ENCODE measurements around the gene IL1R1.
A peak's percentile ranks its signal among the peaks of the same experiment; 100 is the strongest.

Gene IL1R1

DNA sequence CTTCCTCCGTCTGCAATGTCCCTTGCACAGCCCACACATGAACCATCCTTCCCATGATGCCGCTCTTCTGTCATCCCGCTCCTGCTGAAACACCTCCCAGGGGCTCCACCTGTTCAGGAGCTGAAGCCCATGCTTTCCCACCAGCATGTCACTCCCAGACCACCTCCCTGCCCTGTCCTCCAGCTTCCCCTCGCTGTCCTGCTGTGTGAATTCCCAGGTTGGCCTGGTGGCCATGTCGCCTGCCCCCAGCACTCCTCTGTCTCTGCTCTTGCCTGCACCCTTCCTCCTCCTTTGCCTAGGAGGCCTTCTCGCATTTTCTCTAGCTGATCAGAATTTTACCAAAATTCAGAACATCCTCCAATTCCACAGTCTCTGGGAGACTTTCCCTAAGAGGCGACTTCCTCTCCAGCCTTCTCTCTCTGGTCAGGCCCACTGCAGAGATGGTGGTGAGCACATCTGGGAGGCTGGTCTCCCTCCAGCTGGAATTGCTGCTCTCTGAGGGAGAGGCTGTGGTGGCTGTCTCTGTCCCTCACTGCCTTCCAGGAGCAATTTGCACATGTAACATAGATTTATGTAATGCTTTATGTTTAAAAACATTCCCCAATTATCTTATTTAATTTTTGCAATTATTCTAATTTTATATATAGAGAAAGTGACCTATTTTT is 35.4 kb downstream of the IL1R1 start:
- DNase-seq, result no peak

DNA sequence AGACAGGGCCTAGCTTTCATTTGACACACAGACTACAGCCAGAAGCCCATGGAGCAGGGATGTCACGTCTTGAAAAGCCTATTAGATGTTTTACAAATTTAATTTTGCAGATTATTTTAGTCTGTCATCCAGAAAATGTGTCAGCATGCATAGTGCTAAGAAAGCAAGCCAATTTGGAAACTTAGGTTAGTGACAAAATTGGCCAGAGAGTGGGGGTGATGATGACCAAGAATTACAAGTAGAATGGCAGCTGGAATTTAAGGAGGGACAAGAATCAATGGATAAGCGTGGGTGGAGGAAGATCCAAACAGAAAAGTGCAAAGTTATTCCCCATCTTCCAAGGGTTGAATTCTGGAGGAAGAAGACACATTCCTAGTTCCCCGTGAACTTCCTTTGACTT is 36.5 kb downstream of the IL1R1 start:
- DNase-seq, result no peak

DNA sequence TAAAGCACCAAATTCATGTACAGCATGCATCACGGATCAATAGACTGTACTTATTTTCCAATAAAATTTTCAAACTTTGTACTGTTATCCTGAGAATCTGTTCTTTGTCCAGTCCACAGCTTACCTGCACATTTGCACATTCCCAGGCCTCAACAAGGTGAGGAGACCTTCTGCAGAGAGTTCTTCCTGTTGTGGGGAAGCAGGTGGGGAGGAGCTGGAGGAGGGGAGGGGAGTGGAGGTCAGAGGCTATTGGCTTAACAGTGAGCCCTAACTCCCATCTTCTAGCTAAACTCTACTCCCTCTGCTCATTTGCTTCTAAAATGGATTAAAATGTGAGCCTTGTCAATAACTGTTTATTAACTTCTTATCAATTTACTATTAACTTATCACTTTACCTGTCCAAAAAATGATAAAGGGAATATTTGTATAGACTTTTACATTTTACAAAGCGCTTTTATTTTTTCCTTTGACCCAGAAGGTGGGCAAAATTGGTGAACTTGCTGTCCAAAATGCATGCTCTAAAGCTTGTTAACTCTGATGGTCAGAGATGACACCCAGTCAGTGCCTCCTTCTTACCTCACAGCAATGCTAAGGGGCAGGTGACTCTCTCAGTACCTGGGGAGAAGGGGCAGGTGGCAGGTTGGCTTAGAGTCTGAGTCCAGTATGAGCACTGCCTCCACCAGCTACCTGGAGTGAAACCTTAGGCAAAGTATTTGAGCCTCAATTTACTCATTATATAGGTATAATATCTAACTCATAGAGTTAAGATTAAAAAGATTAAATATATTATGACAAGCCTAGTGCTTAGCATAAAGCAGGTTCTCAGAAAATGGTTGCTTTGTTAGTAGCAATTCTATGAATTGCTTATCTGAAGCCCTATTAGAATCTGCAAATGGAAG is 37.5 kb downstream of the IL1R1 start:
- DNase-seq, result no peak

DNA sequence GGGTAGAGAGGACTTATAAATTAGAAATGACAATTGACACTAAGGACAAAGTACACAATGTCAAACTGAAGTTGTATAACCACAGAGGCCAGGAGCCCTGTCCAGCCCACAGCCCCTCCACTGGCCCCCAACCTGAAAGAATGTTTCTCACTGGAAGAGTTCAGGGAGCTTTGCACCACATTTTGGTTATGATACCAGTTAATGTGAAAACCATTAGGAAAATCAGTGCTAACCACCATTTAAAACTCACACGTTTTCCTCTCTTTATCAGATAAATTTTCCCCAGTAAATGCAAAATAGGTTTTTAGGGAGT is 38.1 kb downstream of the IL1R1 start:
- no peak for DNase-seq

DNA sequence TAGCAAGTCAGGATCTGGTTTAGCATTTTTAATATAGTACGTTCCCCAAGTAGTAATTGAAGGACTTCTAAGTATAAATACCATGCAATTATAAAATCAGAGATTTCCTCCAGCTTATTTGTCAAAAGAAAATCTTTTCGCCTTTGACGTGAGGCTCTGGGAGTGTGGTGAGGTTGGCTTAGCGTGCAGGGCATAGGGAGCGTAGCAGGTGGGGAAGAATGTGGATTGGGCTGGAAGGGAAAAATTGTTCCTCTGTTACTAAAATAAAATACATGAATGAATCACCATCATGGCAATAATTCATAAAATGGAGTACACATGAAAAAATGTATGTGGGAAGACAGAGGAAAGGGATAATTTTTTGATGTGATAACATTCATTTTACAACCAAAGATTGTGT is 38.8 kb downstream of the IL1R1 start:
- no peak for DNase-seq

DNA sequence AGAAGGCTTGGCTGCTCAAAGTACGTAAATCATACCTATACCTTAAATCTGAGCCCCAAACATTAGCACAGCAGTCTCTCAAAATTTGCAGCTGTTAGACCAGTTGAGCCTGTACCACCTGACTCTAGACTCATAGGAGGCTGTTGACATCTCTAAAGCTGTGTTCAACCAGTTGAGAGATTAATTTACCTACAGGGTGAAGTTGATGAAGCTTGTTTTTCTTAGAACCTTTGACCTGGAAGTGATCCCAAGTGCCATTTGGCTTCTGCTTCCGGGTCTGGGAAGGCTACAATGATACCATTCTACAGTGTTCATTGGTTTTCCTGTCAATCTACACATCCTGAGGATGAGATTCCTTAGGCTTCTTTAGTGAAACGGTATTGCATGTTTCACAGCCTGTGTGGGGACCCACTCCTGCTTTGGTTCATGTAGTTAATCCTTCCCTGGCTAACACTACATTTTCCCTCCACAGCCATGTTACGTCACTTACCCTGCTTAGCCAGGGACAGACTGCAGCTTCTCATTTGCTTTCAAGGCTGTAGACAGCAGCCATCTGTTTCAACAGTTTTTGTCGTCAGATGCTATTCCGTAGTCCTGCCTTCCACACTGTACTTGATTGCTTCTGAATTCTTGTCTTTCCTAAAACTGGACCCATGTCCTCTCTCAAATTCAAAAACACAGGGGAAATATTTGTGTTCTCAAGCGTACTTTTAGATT is 39.5 kb downstream of the IL1R1 start:
- DNase-seq, result no peak

DNA sequence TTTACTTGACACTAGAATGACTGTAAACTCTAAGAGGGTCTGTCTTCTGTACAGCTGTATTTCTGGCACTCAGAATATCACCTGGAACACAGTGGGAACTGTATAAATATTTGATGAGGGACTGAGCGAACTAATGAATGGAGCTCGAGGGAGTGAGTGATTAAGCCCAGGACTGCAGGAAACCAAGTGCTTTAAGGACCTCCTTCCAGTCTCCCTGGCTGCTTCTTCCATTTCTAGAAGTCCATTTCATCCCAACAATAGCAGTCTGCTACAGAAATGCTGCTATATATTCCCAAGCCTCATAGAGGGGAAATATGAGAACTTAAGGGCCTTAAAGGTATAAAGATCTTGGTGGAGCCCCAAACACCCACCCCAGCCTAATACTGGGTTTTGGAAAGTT is 41.5 kb downstream of the IL1R1 start:
- no peak for DNase-seq

DNA sequence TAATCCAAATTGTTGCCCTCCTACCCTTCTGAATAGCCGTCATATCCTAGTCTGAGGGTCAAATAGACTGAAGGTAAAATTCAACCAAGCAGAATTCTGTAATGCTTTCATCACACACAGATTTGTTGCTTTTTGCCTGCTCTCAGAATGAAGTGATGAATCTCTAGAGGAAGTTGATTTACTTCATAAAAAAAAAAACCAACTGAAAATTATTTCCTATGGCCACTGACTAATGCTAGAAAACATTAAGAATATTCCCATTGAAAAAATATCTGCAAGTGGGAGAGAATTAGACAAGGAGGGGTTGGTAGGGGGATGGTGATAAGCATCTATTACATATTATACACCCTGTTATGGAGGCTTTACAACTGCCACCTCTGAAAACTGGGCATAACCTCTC is 42.0 kb downstream of the IL1R1 start:
- no peak for DNase-seq

DNA sequence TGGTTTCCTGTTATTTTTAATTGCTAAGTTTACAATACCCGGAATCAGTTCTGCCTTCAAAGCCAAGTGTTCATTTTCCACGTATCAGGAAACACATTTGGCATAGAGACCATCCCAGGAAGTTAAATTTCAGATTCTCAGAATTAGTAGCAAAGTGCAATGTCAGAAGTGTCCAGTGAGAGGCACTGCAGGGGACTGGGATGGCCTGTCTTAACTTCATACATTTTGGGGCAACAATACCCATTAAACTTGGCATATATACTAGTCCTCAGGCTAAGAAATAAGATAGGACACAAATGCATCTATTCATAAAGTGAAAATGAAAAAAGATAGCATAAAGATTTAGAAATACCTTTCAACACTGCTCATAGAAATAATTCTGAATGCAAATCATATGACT is 42.8 kb downstream of the IL1R1 start:
- peak; percentile 26 to 30 for DNase-seq

DNA sequence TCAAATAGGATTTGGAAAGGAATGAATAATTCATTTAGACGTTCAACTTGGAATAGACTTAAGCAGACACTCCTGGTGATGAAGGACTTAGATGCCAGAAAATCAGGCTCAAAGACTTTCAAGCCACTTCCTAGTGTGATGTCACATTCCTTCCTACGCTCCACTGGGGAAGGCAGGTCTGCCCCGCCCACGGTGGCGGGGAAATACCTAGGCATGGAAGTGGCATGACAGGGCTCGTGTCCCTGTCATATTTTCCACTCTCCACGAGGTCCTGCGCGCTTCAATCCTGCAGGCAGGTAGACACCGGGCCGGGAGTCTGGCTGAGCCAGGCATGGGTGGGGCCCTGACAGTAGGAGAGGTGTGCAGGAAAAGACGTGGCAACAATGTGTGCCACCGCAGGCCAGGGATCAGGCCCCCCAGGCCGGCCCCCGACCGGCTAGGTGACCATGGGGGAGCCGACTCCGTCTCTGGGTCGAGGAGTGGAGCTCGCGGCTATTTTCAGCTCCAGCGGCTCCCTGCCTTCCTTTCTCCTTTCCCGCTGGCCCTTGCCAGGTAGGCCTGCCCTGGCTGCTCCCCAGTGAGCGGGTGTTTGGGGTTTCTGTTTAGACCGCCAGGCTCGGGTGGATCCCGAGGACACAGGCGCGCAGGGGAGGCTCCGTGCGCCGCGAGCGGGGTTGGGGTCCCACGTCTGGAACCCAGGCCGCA is 44.4 kb downstream of the IL1R1 start, which contains the start of gene IL1RL2:
Gene IL1RL2, plus strand, starts transcription at position 233 of the 705 bp plus-strand sequence. CDS start 845 bp downstream, outside the sequence.
- peak; percentile 26 to 42 for DNase-seq

DNA sequence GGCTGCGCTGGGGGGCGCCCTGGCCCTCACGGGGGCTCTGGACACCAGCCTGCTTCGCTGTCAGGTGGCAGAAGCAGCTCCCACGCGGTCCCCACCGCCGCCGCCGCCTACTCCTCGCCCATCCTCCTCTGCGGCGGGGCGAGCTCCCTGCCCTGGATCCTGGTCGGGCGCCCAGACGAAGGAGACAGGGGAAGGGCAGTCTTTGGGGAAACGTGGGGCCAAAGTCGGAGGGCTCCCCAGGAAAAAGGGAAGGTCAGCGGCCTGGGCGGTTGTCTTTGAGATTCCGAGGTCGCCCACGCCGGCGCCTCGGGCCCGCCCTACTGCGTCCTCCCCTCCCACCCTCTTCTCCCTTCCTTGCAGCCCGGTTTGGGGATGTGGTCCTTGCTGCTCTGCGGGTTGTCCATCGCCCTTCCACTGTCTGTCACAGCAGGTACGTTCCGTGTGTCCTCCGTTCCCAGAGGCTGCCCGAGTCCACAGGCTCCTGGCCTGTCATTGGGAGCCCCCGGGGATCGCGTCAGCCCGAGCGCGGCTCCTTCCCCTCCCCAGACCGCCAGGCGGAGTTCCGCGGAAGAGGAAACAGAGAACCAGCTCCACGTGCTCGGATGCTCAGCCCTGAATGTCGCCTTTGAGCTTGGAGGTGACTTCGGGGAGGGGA is 45.1 kb downstream of the IL1R1 start:
- DNase-seq, result peak; percentile 52 to 62

DNA sequence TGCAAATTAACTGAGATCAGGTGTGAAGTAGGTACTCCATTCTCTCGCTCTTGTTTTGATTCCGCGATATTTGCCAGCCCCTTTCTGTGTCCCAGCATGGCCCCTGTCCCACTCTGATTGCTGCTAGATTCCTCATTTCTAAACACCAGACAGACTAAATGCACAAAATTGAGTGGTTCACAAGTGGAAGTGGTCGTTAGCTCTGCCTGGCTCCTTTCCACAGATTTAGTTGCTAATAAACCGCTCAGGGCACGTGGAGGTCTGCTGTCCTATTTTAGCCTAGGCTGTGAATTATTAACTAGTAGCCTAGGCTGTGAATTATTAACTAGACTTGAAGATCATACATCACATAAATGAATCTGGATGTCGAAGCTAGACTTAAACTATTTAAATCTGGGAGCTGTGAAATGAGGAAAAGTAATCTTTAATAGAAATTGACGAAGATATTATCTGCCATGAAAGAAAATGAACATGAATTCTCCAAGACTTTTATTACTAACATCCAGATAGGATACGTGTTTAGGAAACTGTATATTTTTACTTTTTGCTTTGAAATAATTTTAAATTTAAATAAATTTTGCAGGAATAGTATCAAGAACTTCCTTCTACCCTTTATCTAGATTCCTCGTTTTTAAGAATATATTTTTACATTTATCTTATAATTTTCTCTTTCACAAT is 48.0 kb downstream of the IL1R1 start:
- DNase-seq, result no peak

DNA sequence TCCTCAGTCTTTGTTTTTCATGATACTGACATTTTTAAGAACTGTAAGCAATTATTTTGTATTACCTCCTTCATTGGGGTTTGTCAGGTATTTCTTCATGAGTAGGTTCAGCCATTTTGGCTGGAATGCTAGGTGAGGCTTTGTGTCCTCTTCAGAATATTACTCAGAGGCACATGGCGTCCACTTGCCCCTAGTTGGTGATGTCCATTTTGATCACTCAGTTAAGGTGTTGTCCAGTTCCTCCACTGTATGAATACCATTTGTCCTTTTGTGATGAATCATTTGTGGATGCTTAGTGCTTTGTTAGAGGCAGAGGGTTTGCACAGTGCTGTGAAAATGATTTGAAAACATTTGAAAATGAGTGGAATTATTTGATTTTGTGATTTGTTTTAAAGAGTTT is 49.0 kb downstream of the IL1R1 start:
- DNase-seq, result no peak

DNA sequence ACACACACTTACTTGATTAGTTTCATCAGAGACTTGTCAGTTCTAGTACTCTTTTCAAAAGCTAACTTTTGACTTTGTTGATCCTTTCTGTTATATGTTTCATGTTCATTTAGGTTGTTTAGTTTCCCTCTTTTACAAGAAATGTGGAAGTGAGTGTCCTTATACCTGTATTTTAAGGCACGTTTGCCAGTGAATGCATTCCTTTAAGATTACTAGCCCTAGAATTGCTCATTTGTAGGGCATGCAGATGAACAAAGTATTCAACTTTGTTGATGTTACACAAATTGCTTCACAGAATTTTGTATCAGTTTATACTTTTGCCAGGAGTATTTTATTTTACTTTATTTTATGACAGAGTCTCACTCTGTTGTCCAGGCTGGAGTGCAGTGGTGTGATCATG is 50.5 kb downstream of the IL1R1 start:
- DNase-seq, result no peak

DNA sequence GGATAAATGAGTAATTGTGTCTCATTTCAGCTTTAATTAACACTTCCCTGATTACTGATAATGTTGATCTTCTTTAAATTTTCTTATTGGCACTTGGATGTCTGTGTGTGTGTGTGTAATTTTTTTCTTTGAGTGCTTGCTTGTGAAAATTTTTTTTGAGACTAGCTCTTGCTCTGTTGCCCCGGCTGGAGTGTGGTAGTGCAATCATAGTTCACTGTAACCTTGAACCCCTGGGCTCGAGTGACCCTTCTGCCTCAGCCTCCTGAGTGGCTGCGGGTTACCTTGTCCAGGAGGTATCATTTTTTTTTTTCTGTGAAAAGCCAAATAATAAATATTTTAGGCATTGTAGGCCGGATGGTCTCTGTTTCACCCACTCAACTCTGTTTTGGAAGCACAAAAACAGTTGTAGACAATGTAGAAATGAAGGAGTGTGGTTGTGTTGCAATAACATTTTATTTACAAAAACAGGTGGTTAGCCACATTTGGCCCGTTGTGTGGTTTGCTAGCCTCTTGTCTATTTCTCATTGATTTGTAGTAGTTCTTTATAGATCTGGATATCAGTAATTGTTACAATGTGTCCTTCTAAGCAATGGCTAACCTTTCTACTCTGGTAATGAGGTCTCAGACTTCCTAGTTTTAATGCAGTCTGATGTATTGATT is 52.2 kb downstream of the IL1R1 start:
- DNase-seq, result no peak

DNA sequence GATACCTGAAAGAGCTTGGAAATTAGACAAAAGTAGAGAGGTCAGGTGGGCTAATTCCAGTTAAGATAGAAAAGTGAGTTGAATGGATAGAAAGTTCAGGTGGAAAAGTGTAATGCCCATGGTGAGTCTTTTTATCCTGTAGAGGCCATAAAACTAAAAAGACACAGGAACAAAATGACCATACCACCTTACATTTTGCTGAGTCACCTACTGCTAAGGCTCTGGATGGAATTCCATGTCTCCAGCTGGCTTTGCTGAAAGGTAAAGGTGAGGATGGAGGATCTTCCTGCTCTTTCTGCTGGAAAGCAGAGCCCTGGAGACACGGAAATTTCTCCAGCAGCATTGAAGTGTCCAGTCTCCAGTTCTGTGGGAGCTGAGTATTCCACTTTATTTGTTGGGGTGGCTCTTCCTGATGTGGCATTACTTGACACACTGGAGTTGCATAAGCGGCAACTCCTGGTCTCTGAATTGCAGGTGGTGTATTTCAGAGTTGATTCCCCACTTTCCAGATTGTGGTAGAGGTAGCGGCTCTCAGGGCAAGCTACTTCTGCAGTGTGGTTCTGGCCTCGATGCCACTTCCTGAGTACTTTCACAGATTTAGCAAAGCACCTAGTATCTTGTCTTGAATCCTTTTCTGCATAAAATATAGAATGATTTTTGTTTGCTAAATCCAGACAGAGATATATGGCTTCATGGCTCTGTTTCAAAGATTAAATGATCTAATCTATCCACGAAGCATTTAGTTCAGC is 55.0 kb downstream of the IL1R1 start:
- no peak for DNase-seq

DNA sequence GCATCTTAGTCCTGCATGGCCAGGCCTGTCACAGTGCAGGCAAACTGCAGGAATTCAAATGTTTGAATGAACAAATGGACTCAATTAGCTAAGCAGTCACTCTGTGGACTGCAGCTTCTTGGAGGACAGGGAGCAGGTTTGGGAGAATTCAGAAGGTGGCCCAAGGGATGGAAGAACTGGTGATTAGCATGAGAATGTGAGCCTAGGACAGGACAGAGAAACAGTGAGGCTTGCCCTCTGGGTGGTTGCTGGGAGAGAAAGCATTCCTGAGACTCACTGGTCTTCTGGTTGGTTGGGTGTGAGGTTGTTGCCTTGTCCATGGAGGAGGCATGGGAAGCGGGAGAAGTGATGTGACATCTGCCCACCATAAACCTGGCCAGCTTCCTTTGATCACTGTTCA is 58.0 kb downstream of the IL1R1 start:
- no peak for DNase-seq

DNA sequence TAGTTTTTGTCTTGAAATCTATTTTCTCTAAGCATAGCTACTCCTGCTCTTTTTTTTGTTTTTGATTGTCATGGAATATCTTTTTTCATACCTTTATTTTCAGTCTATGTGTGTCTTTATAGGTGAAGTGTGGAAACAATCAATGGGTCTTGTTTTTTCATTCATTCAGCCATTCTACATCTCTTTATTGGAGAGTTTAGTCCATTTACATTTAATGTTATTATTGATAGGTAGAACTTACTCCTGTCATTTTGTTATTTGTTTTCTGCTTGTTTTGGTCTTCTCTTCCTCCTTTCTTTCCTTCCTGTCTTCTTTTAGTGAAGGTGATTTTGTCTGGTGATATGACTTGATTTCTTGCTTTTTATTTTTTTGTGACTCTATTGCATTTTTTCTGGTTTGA is 62.1 kb downstream of the IL1R1 start:
- DNase-seq, result no peak

DNA sequence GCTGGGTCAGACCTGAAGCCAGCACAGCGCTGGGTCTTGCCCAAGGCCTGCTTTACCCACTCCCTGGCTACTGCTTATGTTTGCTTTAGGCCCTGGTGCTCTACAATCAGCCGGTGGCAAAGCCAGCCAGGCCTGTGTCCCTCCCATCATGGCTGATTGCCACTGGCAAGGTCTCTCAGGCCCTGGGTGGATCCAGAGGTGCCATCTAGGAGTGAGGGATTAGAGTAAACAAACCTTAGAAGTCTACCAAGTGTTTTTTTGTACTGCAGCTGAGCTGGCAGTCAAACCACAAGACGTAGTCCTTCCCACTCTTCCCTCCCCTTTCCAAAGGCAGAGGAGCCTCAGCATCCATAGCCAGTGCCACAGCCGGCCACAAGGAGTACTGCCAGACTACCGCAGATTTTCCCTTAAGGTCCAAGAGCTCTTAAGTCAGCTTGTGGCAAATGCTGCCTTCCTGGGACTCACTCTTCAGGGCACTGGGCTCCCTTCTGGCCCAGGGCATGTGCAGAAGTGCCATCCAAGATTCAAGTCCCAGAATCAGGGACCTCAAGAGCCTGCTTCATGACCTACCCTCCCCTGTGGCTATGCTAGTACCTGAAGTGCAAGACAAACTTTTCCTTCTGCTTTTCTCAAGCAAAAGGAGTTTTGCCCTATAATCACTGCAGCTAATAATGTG is 64.3 kb downstream of the IL1R1 start:
- no peak for DNase-seq

DNA sequence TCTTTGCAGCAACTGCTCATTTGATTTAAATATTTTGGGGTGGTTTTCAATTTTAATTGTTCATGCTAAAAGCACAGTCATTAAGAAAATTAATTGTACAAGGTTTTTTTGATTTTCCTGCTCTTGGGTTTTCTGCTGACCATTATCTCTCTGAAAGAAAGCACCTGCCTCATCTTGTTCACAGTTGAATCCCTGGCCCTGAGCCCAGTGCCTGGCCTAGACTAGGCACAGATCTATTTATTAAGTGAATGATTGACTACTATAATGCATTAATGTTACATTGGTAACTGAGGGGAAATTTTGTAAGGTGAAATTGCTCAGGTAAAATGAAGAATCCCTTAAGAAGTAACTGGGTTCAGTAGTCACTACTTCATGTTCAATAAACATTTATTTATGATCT is 66.2 kb downstream of the IL1R1 start:
- DNase-seq, result no peak
